ENCODE results near the gene THRB. TPM values are rescaled to one million over a fixed set of nuclear protein-coding genes. Genes with fewer than 3 reads are reported as not detected.

Gene THRB
- total RNA-seq, 1 experiment from 2014 or later: 5.8 TPM

DNA sequence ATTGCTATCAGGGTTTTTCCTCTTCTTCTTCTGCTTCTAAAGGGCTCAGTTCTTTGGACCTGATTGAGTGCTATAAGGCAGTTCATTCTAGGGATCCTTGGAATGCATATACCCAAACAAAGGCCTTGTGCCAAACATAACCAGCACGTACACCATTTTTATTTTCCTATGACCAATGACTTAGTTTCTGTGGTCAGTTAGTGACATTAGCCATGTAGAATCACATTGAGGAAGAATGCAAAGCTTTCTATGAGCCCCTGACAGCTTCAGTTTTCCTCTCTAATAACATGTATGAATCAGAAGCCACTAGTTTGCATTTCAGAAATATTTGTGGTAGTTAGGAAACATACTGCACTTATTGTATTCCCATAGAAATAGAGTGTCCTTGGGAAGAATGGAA, 240.0 kb downstream of the THRB start (continued):
- TF ChIP-seq CTCF (IDR thresholded peaks at IDR 0.05): no peak
- TF ChIP-seq GABPB1 (CRISPR knock-in tag; IDR thresholded peaks at IDR 0.05): no peak
- TF ChIP-seq, protein P1, sequence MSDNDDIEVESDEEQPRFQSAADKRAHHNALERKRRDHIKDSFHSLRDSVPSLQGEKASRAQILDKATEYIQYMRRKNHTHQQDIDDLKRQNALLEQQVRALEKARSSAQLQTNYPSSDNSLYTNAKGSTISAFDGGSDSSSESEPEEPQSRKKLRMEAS (CRISPR knock-in tag; IDR thresholded peaks at IDR 0.05): no peak
- TF ChIP-seq E2F4 (CRISPR knock-in tag; IDR thresholded peaks at IDR 0.05; ENCODE audit: borderline replicate concordance, low read depth): no peak
- no peak for TF ChIP-seq ZNF423 (CRISPR knock-in tag; IDR thresholded peaks at IDR 0.05)
- no peak for TF ChIP-seq HMGA2 (CRISPR knock-in tag; IDR thresholded peaks at IDR 0.05)
- TF ChIP-seq ZNF671 (CRISPR knock-in tag; IDR thresholded peaks at IDR 0.05): no peak
- no peak for TF ChIP-seq TP53 (CRISPR knock-in tag; IDR thresholded peaks at IDR 0.05)

GRCh38 chr3:24253336-24253735, 241.3 kb downstream of the THRB start:
- ATAC-seq (no peak), DNase-seq (ENCODE audit: low spot score) (no peak)
- H3K27me3 Mint-ChIP-seq (ENCODE audit: low read depth): no peaks in the 10 kb centered on the region
- H3K27ac Mint-ChIP-seq: no peak overlapping the region
- CTCF ChIA-PET: interaction anchor here (1.1 kb wide), 1 partner anchor 12 kb away, joined by 5 read pairs; no protein-coding TSS in a partner anchor
- POLR2A ChIA-PET: no interaction called here
- H3K4me1 Mint-ChIP-seq: no peaks in the 10 kb centered on the region
- H3K36me3 Mint-ChIP-seq: no peaks in the 10 kb centered on the region
- no peak overlapping the region for H3K4me3 Mint-ChIP-seq
- H3K9me3 Mint-ChIP-seq: no peaks in the 10 kb centered on the region
- TF ChIP-seq TEAD4 (CRISPR knock-in tag; IDR thresholded peaks at IDR 0.05): no peak
- TF ChIP-seq ATF3 (CRISPR knock-in tag; conservative IDR thresholded peaks at IDR 0.05): no peak
- TF ChIP-seq TCF7 (CRISPR knock-in tag; IDR thresholded peaks at IDR 0.05; ENCODE audit: low read depth): no peak
- TF ChIP-seq ZNF317 (CRISPR knock-in tag; IDR thresholded peaks at IDR 0.05; ENCODE audit: borderline replicate concordance, low read depth): no peak
- TF ChIP-seq EMX1 (CRISPR knock-in tag; IDR thresholded peaks at IDR 0.05): no peak

GRCh38 chr3:24249523-24249922, 245.1 kb downstream of the THRB start:
- Mint-ChIP-seq H3K27me3 (ENCODE audit: low read depth) (no peaks in the 10 kb centered on the region), H3K4me3 (no peak overlapping the region), H3K9me3 (no peaks in the 10 kb centered on the region), H3K36me3 (no peaks in the 10 kb centered on the region), H3K27ac (no peak overlapping the region), H3K4me1 (no peaks in the 10 kb centered on the region)
- ChIA-PET CTCF (no interaction called here), POLR2A (no interaction called here)
- ATAC-seq: no peak
- TF ChIP-seq, protein P2, sequence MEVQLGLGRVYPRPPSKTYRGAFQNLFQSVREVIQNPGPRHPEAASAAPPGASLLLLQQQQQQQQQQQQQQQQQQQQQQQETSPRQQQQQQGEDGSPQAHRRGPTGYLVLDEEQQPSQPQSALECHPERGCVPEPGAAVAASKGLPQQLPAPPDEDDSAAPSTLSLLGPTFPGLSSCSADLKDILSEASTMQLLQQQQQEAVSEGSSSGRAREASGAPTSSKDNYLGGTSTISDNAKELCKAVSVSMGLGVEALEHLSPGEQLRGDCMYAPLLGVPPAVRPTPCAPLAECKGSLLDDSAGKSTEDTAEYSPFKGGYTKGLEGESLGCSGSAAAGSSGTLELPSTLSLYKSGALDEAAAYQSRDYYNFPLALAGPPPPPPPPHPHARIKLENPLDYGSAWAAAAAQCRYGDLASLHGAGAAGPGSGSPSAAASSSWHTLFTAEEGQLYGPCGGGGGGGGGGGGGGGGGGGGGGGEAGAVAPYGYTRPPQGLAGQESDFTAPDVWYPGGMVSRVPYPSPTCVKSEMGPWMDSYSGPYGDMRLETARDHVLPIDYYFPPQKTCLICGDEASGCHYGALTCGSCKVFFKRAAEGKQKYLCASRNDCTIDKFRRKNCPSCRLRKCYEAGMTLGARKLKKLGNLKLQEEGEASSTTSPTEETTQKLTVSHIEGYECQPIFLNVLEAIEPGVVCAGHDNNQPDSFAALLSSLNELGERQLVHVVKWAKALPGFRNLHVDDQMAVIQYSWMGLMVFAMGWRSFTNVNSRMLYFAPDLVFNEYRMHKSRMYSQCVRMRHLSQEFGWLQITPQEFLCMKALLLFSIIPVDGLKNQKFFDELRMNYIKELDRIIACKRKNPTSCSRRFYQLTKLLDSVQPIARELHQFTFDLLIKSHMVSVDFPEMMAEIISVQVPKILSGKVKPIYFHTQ (CRISPR knock-in tag; IDR thresholded peaks at IDR 0.05): no peak
- TF ChIP-seq NFATC4 (CRISPR knock-in tag; IDR thresholded peaks at IDR 0.05) (no peak), GRHL2 (CRISPR knock-in tag; IDR thresholded peaks at IDR 0.05; ENCODE audit: insufficient replicate concordance, severe bottlenecking) (no peak), SOX15 (CRISPR knock-in tag; IDR thresholded peaks at IDR 0.05) (no peak)
- DNase-seq (ENCODE audit: low spot score): no peak
